BLaER1 treated with 17β-estradiol and CSF1 and Interleukin-3, amounts not matched to agents 10 nM and 100 nM (cell line): ENCODE results near the gene KLLN.
"Not testable (repeated sequence)": the region's sequence is repeated elsewhere in the genome, so short reads cannot be mapped to it uniquely, and the experiment has no call there.

Experiments
- H3K27ac ChIP-seq, 11 experiments: shearing (Covaris generic); formaldehyde crosslinking; 2 replicates each; pipeline ENCODE4 v1.8.1; 2022
- H3K27me3 ChIP-seq, 11 experiments: shearing (Covaris generic); formaldehyde crosslinking; 2 replicates each; pipeline ENCODE4 v1.8.1; 2022
- H3K36me3 ChIP-seq, 11 experiments: shearing (Covaris generic); formaldehyde crosslinking; 2 replicates each; pipeline ENCODE4 v1.8.1; 2022
- H3K4me1 ChIP-seq, 10 experiments: shearing (Covaris generic); formaldehyde crosslinking; 2 replicates each; pipeline ENCODE4 v1.8.1; 2022
- H3K4me2 ChIP-seq, 11 experiments: shearing (Covaris generic); formaldehyde crosslinking; 2 replicates each; pipeline ENCODE4 v1.8.1; 2022
- H3K4me3 ChIP-seq, 10 experiments: shearing (Covaris generic); formaldehyde crosslinking; 2 replicates each; pipeline ENCODE4 v1.8.1; 2022
- H3K9ac ChIP-seq, 11 experiments: shearing (Covaris generic); formaldehyde crosslinking; 2 replicates each; pipeline ENCODE4 v1.8.1; 2022
- H3K9me3 ChIP-seq, 11 experiments: shearing (Covaris generic); formaldehyde crosslinking; replicated peaks in 1 of 11; 2 replicates each; pipeline ENCODE4 v1.8.1; 2022
- H4K20me1 ChIP-seq, 11 experiments: shearing (Covaris generic); formaldehyde crosslinking; 2 replicates each; pipeline ENCODE4 v1.8.1; 2022
- Cebpa-rat ChIP-seq, 11 experiments: shearing (Covaris generic); IDR thresholded peaks; 2 replicates each; pipeline ENCODE4 v1.8.1; 2022

The KLLN gene

GRCh38 chr10:87850742-87851205, 12.6 kb downstream of the KLLN start:
- Histone ChIP-seq H3K36me3 (no peaks in the 10 kb centered on the region), H3K4me1 (peaks cover 0 to 15% (median 12%) of the 10 kb centered on the region in 10 experiments; a peak in 12 of 20 replicates), H4K20me1 (no peaks in the 10 kb centered on the region), H3K27ac (no peak overlapping the region), H3K4me2 (peak overlapping the region in 9 of 11 experiments; percentile 3 to 58 (median 16); a peak in 10 of 22 replicates), H3K27me3 (no peaks in the 10 kb centered on the region), H3K9me3 (peaks cover 0 to 10% (median 5%) of the 10 kb centered on the region in 11 experiments; a peak in 5 of 22 replicates), H3K4me3 (no peak overlapping the region), H3K9ac (no peak overlapping the region)
- no peak for TF ChIP-seq Cebpa-rat (IDR thresholded peaks at IDR 0.05)

- no peaks in the 10 kb centered on the region for H3K27me3 ChIP-seq
- no peaks in the 10 kb centered on the region; a peak in 1 of 22 replicates for H3K9me3 ChIP-seq
- no peaks in the 10 kb centered on the region for H3K36me3 ChIP-seq
- TF ChIP-seq Cebpa-rat (IDR thresholded peaks at IDR 0.05): no peak
- H3K4me2 ChIP-seq: no peak overlapping the region
- no peak overlapping the region for H3K4me3 ChIP-seq
- no peak overlapping the region for H3K27ac ChIP-seq
- no peaks in the 10 kb centered on the region for H4K20me1 ChIP-seq
- H3K9ac ChIP-seq: no peak overlapping the region
- peaks cover 8 to 18% (median 12%) of the 10 kb centered on the region in 10 experiments; a peak in 17 of 20 replicates for H3K4me1 ChIP-seq
Observed at GRCh38 chr10:87849001-87849400, 14.3 kb downstream of the KLLN start.

- Histone ChIP-seq H3K4me3 (no peak overlapping the region), H3K4me2 (no peak overlapping the region), H4K20me1 (no peaks in the 10 kb centered on the region), H3K27ac (no peak overlapping the region), H3K4me1 (peaks cover 11 to 31% (median 15%) of the 10 kb centered on the region in 10 experiments; a peak in 18 of 20 replicates), H3K36me3 (no peaks in the 10 kb centered on the region), H3K9me3 (no peaks in the 10 kb centered on the region), H3K27me3 (no peaks in the 10 kb centered on the region), H3K9ac (no peak overlapping the region)
- no peak for TF ChIP-seq Cebpa-rat (IDR thresholded peaks at IDR 0.05)
Observed at GRCh38 chr10:87847550-87847949, 15.8 kb downstream of the KLLN start.

- not testable (repeated sequence) for H3K36me3 ChIP-seq, H3K9me3 ChIP-seq, H3K4me3 ChIP-seq, H3K4me2 ChIP-seq, H3K27ac ChIP-seq, H3K9ac ChIP-seq, H3K27me3 ChIP-seq, H4K20me1 ChIP-seq
- peaks cover 11 to 33% (median 17%) of the 10 kb centered on the region in 10 experiments; a peak in 18 of 20 replicates for H3K4me1 ChIP-seq
Observed at GRCh38 chr10:87846711-87847110, 16.6 kb downstream of the KLLN start.

GRCh38 chr10:87846023-87846422, 17.3 kb downstream of the KLLN start:
- Histone ChIP-seq H3K27me3 (no peaks in the 10 kb centered on the region), H3K4me3 (no peak overlapping the region), H3K4me2 (no peak overlapping the region), H3K9ac (no peak overlapping the region), H3K27ac (no peak overlapping the region), H4K20me1 (no peaks in the 10 kb centered on the region), H3K4me1 (peaks cover 9 to 31% (median 14%) of the 10 kb centered on the region in 10 experiments; a peak in 18 of 20 replicates), H3K36me3 (no peaks in the 10 kb centered on the region), H3K9me3 (no peaks in the 10 kb centered on the region)
- TF ChIP-seq Cebpa-rat (IDR thresholded peaks at IDR 0.05): no peak

- Histone ChIP-seq H3K27ac (no peak overlapping the region), H3K27me3 (no peaks in the 10 kb centered on the region), H3K4me2 (no peak overlapping the region)
Observed at GRCh38 chr10:87845624-87845998, 17.7 kb downstream of the KLLN start.

GRCh38 chr10:87844837-87845623, 18.3 kb downstream of the KLLN start:
- no peak overlapping the region for H3K4me3 ChIP-seq
- H3K27ac ChIP-seq: no peak overlapping the region
- H3K9me3 ChIP-seq: no peaks in the 10 kb centered on the region
- no peaks in the 10 kb centered on the region for H4K20me1 ChIP-seq
- TF ChIP-seq Cebpa-rat (IDR thresholded peaks at IDR 0.05): no peak
- peaks cover 0 to 27% (median 6%) of the 10 kb centered on the region in 10 experiments; a peak in 9 of 20 replicates for H3K4me1 ChIP-seq
- H3K36me3 ChIP-seq: no peaks in the 10 kb centered on the region
- H3K27me3 ChIP-seq: no peaks in the 10 kb centered on the region
- no peak overlapping the region for H3K9ac ChIP-seq
- 0 out of 22 replicates have a peak overlapping the region, but pooled peaks of 1 of the 11 experiments have one; percentile 38 for H3K4me2 ChIP-seq

More at GRCh38 chr10:87845624-87845998, 17.7 kb downstream of the KLLN start:
- no peak overlapping the region for H3K4me3 ChIP-seq
- H3K4me1 ChIP-seq: peaks cover 5 to 27% (median 11%) of the 10 kb centered on the region in 10 experiments; a peak in 17 of 20 replicates
- TF ChIP-seq Cebpa-rat (IDR thresholded peaks at IDR 0.05): no peak
- no peaks in the 10 kb centered on the region for H4K20me1 ChIP-seq
- H3K36me3 ChIP-seq: no peaks in the 10 kb centered on the region
- no peak overlapping the region for H3K9ac ChIP-seq
- no peaks in the 10 kb centered on the region for H3K9me3 ChIP-seq

GRCh38 chr10:87843714-87844113, 19.6 kb downstream of the KLLN start:
- H3K27ac ChIP-seq: peak overlapping the region in 9 of 11 experiments; percentile 4 to 58 (median 43); a peak in 10 of 22 replicates
- H4K20me1 ChIP-seq: no peaks in the 10 kb centered on the region
- H3K9me3 ChIP-seq: no peaks in the 10 kb centered on the region
- no peak overlapping the region for H3K9ac ChIP-seq
- H3K4me3 ChIP-seq: no peak overlapping the region
- no peaks in the 10 kb centered on the region for H3K27me3 ChIP-seq
- no peaks in the 10 kb centered on the region for H3K36me3 ChIP-seq
- peak overlapping the region in 3 of 11 experiments; percentile 37 to 58 (median 53); a peak in 5 of 22 replicates for H3K4me2 ChIP-seq
- no peak for TF ChIP-seq Cebpa-rat (IDR thresholded peaks at IDR 0.05)
- H3K4me1 ChIP-seq: peaks cover 0 to 28% (median 5%) of the 10 kb centered on the region in 10 experiments; a peak in 8 of 20 replicates

GRCh38 chr10:87842776-87843497, 20.4 kb downstream of the KLLN start:
- Histone ChIP-seq H3K4me2 (peak overlapping the region in 4 of 11 experiments; percentile 1 to 58 (median 45); a peak in 5 of 22 replicates), H3K27ac (peak overlapping the region in 10 of 11 experiments; percentile 4 to 58 (median 42); a peak in 13 of 22 replicates)
- no peak for TF ChIP-seq Cebpa-rat (IDR thresholded peaks at IDR 0.05)

More at GRCh38 chr10:87842776-87843497, 20.4 kb downstream of the KLLN start:
- H3K36me3 ChIP-seq: no peaks in the 10 kb centered on the region
- no peak overlapping the region for H3K9ac ChIP-seq
- no peaks in the 10 kb centered on the region for H3K9me3 ChIP-seq
- H3K27me3 ChIP-seq: no peaks in the 10 kb centered on the region
- H3K4me1 ChIP-seq: peaks cover 0 to 36% (median 5%) of the 10 kb centered on the region in 10 experiments; a peak in 8 of 20 replicates
- H4K20me1 ChIP-seq: no peaks in the 10 kb centered on the region; a peak in 1 of 22 replicates
- no peak overlapping the region for H3K4me3 ChIP-seq
